Tibial nerve (tissue), 3 donors: ENCODE results near the gene C2orf92.

Experiments
- POLR2A ChIP-seq, 2 donors: fragments of 450-650 bp; IDR thresholded peaks; one replicate each; pipeline ENCODE4 v1.6.1; 2017; ENCODE audit warnings: antibody characterized with exemption in 2 of 2, mild to moderate bottlenecking in 2 of 2, moderate library complexity in 2 of 2
- TF ChIP-seq, protein P1 (sequence below), 5 experiments: fragments of 200-600 bp in 3 of 5; fragments of 450-650 bp in 2 of 5; sonication (generic) in 3 of 5; IDR thresholded peaks; one replicate each; pipeline ENCODE4 v1.5.1; 2016 to 2019; ENCODE audit warnings: antibody characterized with exemption in 5 of 5, mild to moderate bottlenecking in 3 of 5, moderate library complexity in 2 of 5

DNA sequence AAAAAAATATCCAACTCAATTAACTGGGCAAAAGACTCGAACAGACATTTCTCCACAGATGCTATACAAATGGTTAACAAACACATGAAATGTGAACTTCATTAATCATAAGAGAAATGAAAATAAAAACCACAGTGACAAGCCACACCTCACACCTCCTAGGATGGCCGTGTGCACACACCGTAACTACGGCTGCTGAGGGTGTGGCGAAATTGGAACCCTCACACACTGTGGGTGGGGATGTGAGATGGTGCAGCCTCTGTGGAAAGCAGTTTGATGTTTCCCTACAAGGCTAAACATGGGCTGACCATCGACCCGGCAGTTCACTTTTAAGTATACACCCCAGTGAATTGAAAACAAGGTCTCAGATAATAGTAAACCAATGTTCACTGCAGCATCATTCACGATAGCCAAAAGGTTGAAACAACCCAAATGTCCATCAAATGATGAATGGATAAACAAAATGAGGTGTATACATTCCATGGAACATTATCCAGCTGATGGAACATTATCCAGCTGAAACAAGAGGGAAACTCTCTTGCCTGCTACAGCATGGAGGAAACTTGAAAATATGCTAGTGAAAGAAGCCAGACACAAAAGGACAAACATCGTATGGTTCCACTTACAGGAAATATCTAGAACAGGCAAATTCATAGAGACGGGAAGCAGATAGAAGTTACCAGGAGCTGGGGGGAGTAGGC is 76.1 kb downstream of the C2orf92 start:
- TF ChIP-seq, protein P1, sequence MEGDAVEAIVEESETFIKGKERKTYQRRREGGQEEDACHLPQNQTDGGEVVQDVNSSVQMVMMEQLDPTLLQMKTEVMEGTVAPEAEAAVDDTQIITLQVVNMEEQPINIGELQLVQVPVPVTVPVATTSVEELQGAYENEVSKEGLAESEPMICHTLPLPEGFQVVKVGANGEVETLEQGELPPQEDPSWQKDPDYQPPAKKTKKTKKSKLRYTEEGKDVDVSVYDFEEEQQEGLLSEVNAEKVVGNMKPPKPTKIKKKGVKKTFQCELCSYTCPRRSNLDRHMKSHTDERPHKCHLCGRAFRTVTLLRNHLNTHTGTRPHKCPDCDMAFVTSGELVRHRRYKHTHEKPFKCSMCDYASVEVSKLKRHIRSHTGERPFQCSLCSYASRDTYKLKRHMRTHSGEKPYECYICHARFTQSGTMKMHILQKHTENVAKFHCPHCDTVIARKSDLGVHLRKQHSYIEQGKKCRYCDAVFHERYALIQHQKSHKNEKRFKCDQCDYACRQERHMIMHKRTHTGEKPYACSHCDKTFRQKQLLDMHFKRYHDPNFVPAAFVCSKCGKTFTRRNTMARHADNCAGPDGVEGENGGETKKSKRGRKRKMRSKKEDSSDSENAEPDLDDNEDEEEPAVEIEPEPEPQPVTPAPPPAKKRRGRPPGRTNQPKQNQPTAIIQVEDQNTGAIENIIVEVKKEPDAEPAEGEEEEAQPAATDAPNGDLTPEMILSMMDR (IDR thresholded peaks at IDR 0.05), result no peak
- TF ChIP-seq POLR2A (IDR thresholded peaks at IDR 0.05), result no peak
